GM18498 (cell line): ENCODE data around the gene CRTAP.
"Not testable (repeated sequence)": the region's sequence is repeated elsewhere in the genome, so short reads cannot be mapped to it uniquely, and the experiment has no call there.

ENCODE experiments used
- ATAC-seq: cut with Tn5 transposase; IDR thresholded peaks from one replicate; pipeline ENCODE4 v1.9.1; 2021; ENCODE audit warnings: mild to moderate bottlenecking, moderate library complexity; ENCODE audit not compliant: unreplicated experiment

Gene CRTAP

DNA sequence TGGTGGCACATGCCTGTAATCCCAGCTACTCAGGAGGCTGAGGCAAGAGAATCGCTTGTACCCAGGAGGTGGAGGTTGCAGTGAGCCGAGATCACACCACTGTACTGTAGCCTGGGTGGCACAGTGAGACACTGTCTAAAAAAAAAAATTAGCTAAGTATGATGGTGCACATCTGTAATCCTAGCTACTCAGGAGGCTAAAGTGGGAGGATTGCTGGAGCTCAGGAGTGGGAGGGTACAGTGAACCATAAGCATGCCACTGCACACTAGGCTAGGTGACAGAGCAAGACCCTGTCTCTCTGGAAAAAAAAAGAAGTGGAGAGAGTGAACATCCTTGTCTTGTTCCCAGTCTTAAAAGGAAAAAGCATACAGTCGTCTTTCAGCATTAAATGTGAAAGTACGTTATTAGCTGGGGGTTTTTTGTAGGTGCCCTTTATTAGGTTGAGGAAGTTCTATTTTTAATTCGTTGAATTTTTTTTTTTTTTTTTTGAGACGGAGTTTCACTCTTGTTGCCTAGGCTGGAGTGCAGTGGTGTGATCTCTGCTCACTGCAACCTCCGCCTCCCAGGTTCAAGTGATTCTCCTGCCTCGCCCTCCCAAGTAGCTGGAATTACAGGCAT is 25.3 kb downstream of the CRTAP start:
- ATAC-seq: not testable (repeated sequence)

DNA sequence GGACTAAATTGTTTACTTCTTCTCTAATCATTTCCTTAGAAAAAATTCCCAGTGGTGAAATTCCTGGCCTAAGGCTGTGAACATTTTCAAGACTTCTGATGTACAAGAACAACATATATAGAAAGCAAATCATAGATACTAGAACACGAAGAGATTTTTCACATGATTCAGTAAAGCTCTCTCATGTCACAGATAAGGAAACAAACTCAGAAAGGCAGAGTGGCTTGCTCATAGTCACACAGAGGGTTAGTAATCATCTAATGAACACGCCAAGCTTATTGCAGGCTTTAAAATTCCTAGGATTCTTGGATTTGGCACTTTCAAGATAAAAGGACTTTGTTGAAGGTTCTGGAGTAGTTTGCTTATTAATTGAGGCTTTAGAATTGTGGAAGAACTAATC is 26.2 kb downstream of the CRTAP start:
- ATAC-seq: no peak

DNA sequence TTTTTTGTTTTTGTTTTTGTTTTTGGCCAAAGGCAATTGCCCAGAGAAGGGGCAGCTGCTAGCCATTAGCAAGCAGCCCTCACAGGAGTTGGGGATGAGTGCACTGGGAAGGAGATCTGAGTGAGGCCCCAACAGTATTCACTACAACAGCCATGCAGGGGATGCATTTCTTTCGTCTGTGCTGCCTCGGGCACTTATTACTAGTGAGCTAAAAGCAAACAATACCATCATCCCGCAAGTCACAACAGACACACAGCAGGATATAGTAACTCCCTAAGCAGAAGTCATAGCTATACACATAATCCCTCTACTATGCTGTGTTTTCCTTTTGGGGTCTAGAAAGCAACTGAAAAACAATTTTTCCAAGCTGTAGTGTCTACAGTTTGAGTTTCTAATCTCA is 27.2 kb downstream of the CRTAP start:
- no peak for ATAC-seq

DNA sequence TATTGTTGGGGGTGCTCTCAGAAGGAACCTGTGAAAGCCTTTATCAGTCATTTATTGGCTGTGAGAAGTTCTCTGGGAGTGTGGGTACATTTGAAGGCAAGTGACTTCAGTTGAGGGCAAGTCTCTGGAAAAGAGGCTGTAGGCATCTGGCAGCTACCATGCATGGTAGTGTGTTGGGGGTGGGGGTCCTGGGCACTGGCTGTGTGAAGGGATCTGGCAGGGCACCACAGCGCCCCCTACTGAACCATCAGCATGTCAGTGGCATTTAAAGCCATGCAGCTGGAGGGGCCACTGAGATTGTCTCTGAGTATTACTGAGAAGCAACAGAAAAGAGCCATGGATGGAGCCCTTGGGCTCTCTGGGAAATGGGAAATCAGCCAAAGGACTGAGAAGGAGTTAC is 30.6 kb downstream of the CRTAP start:
- no peak for ATAC-seq

DNA sequence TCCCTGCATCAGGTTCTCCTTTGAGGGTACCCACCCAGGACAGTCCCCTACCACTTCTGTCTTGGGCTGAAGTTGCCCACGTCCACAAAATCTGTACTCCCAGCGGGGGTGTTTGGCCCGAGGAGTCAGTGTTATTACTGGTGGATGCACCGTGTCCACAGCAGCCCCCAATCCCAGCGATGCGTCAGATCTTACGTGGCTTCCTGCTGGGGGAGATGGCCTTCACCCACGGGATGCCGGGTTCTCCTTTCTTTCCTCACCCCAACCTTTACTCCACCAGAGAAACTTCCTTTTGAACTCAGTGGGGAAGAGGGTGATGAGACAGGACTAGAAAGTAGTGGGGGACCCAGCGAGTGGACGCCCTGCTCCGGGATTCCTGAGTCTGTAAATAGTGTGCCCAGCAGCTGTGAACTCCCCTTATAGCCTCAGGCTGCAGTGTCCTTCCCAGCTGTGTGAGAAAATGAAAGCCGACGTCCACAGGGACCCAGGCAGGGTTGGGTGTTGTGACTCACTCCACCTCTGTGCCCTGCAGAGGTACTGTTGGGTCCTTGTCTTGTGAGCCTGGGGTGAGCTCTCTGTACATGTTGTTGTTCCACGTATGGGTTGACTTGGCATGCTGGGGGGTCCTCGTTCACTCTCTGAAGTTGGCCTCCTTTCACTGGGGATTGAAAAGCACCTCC is 31.5 kb downstream of the CRTAP start:
- ATAC-seq: no peak

DNA sequence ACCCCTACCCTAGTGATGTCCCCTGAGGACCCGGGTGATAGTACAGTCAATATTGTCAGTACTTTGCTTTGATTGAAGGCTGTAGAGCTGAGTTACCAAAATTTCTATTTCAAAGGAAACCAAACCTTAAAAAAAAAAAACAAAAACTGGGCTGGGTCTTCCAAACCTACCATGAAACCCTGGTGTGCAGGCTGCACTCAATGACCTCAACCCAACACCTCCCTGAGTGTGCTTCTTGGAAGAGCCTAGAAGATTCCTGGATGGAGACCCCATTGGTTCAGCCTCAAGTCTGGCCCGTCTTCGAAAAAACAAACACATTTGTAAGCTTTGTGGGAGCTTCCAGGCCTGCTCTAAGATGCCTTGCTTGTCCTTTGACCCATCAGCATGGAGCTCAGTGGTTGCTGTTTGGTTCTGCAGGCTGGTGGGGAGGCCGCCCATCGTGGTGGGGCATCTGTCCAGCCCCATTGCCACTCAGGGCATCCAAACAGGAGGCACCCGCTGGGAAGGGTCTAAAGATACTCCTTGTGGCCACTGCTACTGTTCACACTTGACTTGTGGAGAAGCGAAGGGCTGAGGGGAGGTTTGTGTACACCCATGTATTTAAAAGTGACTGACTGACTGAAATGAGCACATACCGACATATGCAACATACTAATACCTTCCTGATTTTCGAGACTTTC is 32.2 kb downstream of the CRTAP start:
- ATAC-seq: no peak

DNA sequence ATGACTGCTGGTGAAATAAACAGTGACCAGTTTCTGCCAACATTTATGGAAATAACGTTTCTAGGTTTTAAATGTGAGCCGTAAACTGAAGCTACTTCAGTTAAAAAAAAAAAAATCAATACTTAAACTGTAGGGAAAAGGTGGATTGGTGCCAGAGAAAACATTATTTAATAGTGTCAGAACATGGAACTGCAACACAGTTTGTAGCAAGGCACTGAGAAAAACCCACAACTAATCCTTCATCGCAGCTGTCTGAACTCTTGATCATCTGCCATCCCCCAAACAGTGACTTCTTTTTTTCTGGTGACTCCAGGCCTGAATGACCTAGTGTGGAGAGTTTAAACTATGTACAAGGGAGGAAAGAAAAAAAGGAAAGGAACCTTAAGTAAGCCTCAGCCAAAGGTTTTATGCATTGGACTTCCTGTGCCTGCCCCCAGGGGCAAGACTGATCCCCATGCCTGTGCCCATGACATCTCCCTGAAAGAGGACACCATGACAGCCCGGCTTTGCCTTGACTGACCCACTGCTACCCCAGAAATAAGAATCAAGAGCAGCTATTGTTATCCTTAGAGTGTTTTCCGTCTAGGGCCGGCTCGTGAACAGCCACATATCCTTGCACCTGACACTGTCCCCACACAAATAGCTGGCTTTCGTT is 33.1 kb downstream of the CRTAP start:
- ATAC-seq: no peak

DNA sequence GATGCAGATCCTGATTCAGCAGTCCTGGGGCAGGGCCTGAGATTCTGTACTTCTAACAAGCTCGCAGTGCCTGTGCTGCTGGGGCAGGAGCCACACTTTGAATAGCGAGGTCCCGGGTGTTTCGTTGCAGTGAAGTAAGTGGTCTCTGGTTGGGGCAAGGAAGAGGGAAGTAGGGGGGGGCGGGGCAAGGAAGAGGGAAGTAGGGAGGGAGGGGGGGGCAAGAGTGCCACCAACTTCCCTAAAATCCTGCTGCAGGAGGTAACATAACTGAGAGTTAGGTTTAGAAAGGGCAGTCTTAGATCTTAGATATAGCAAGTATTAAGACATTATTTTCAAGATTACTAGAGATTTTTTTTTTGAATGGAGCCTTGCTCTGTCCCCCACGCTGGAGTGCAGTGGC is 35.5 kb downstream of the CRTAP start:
- no peak for ATAC-seq

DNA sequence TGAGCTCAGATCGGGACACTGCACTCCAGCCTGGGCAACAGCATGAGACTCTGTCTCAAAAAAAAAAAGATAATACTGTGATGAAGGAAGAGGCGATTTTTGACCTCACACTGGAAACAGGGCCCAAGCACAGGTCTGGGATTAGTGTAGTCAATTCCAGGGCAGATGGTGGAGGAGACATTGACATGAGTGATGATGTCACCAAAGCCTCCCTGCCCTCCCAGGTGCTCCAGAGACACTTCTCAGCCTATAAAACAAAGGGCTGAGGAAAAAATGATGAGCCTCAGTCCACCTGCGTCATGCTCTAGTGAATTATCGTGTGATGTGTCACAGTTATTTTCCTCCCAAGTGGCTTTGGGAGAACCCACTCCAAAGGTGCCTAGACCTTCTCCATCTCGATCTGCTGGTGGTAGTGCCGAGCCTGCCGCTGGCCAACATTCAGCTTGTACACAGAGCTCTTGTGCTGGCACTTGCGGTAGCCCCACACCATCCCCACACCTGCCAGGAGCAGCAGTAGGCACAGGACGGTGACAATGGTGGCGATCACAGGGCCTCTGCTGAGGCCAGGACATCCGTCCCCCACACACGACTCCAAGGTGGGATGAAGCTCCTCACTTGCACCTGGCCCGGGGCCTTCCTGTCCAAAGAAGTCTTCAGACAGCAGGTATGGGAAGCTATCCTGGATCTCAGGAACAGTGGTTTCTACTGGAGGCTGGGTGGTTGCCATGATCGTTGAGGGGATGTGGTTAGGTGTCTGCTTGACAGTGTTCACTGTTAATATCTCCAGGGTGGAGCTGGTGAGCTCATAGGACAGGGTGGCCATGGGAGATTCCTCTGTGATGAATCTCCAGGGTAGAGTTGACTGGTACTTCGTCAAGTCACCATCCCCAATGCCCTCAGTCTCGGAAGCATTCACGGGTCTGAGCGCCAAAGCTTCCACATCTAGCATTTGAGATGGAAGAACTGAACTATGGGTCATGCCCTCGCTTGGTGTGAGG is 38.8 kb downstream of the CRTAP start:
- ATAC-seq: no peak

DNA sequence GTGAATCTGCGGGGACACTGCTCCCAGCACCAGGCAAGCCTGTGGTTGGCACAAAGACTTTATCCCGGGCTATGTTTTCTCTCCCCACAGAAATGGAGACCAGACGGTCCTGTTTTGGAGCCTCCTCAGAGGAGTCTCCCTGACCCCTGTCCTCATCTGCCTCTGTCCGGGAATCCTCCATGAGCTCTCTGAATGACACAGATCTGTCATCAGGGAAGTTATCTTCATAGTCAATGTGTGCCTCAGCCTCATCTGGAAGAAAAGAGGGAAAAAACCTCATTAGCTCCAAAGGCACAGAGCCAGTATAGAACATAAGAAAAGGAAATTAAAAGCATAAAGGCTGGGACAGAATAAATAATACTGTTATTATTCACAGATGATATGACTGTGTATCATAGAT is 40.0 kb downstream of the CRTAP start:
- ATAC-seq: no peak

DNA sequence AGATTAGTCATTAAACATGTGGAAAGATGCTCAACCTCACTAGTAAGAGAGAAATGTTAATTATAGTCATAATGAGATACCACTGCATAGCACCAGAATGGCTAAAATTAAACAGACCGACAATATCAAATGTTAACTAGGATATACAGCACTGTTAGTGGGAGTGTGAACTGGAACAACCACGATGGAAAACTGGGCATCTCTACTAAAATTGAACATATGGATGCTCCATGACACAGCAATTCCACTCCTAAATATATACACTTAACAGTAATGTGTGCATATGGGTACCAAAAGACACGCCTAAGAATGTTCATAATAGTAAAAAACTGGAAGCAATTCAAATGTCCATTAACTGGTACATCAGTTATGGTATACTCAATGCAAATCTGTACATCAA is 41.5 kb downstream of the CRTAP start:
- ATAC-seq: no peak

DNA sequence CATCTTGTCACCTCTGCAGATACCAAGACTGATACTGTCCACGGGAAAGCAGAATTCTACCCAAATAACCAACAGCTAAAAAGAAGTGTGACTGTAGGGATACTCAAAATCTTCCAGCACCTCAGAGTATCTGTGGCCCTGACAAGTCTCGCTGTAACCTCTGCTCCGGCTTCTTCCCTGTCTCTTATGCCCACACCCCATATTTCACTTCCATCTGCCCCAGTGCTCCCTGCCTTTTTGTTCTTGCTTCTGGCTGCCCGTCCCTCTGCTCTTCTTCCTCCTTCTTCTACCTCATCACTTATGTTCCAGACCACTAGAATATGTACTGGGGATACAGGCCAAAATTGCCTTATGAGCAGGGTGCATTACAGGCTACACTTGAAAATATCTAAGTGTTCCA is 45.4 kb downstream of the CRTAP start:
- no peak for ATAC-seq

DNA sequence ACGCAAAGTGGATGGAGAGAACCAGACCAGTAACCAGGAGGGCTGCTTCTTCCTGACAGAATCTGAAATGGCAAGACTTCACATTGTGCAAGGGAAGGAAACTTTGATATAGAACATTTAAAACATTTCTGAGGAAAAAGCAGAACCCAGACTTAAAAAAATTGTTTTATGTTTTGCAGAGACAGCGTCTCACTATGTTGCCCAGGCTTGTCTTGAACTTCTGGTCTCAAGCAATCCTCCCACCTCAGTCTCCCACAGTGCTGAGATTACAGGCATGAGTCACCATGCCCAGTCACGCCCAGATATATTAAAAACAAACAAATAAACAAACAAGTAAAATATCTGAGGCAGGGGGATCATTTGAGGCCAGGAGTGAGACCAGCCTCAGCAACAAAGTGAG is 46.2 kb downstream of the CRTAP start:
- no peak for ATAC-seq

DNA sequence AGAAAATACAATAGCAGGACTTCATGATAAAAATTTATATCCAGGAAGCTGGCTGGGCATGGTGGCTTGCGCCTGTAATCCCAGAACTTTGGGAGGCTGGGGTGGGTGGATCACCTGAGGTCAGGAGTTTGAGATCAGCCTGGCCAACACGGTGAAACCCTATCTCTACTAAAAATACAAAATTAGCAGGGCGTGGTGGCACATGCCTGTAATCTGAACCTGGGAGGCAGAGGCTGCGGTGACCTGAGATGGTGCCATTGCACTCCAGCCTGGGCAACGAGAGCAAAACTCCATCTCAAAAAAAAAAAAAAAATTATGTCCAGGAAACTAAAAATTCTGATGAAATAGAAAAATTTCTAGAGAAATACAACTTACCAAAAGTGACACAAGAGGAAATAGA is 48.8 kb downstream of the CRTAP start:
- not testable (repeated sequence) for ATAC-seq

DNA sequence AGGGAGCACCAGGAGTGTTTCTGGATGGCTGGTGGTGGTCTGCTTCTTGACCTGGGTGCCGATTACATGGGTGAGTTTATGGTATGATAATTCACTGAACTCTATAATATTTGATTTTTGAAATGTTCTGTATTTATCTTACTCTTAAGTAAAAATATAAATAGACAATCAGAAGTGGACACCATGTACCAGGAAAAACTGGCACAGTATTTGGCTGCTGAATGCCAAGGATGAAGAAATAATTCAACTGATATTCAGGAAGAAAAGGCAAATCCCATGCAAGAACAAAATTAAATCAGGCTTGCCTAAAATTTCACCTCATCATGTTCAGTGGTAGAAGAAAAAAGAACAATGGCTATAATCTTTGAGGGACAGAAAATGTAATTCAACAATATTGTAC is 51.6 kb downstream of the CRTAP start:
- no peak for ATAC-seq

DNA sequence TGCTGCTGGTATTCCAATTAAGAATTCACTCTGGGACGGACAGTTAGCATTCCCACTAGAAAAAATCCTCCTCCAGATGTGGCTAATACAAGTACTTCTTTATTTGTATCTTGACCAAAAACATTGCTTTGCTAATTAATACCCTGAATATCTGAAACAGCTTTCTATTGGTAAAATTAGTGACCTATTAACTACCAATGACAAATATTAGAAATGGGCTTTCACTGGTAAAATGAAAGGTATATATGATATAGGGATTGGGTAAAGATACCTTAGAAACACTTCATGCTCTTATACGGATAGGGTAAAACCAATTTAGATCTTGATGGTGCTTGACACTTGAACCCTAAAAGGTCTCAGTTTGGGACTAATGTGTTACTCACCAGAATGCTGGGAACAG is 52.3 kb downstream of the CRTAP start:
- ATAC-seq: no peak

DNA sequence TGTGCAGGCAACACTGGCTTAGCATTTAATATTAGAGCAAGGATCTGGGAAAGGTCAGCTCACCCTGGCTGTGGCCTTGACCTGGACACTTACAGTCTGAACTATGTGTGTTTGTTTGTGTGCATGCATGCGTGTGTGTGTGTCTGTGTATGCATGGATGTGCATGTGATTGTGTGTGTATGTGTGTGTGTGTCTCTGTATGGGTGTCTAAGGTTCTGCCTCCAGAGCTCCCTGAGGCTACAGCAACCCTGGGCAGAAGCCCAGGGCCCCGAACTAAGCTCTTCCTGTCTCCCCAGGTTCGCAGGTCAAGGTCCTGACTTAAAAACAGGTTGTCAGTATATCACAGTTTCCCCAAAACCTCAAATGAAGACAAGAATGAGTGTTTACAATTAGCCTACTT is 53.5 kb downstream of the CRTAP start:
- ATAC-seq: no peak

DNA sequence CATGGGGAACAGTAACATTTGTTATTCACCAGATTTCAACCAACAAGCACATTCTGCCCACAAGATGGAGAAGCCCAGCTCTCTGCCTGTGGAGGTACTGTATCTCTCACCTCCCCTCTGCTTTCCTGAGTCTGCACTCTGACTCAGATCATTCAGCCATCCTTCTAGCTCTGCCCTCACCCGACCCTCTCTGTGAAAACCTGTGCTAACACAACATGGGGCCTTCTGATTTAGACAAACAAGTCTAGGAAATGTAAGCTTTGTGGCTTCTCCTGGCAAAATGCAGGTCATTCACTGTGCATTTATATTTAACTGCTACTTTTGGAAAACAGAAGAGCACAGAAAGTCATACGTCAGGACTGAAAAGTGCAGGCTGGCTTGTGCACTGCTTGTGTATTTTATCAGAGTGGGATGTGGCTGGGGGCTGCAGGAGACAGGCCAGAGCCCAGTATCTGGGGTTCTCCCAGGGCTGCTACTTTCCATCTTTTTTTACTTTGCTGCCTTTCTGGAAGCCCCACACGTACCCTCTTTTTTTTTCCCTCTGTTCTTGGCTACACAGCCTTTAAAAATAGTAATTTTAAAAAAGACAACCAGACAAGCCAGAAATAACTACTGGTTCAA is 54.0 kb downstream of the CRTAP start:
- no peak for ATAC-seq

DNA sequence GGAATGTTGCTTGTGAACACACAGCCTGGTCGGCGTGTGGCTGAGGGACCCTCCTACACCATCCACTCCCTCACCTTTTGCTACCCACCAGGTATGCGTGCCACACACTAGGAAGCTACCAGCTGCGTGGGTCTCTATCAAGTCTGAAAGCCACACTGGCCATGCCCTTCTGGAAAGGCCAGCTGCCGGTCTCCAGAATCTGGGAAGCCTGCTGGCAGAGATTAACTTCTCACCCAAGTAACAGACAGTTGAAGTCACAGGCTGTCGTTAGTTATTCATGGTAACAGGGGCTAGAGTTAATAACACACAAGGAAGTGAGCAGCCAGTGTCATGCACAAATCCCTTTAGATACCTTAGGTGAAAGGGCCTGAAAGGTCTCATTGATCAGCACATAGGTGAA is 56.7 kb downstream of the CRTAP start:
- ATAC-seq: no peak

DNA sequence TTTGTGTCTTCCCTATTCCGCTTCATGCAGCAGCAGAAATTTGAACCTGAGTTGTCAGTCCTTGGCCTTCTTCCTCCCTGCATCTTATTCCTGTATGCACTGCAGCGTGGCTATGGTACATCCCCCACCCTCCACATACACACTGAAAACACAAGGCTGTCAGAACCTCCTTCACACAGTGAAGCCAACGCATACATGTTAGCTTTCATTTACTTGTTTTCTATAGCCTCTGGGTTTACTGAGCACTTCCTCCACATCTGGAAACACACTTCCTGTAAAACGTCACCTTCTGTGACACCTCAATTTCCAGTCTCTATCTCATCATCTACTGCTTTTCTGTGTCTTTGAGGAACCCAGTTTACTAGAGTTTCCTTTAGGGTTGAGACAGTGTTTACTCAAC is 57.8 kb downstream of the CRTAP start:
- ATAC-seq: no peak
